Measurements from ENCODE around the gene FURIN. TPM values are rescaled to one million over a fixed set of nuclear protein-coding genes. Genes with fewer than 3 reads are reported as not detected.
"Not testable (repeated sequence)": the region's sequence is repeated elsewhere in the genome, so short reads cannot be mapped to it uniquely, and the experiment has no call there.

Gene FURIN
- total RNA-seq, 1 donor from 2014 or later: 47.6 TPM

GRCh38 chr15:90905306-90906180 lies 37.2 kb downstream of the FURIN start:
- no peak for DNase-seq (ENCODE audit: extremely low spot score in 2 of 2)
- intact Hi-C loops (cut with DNase I): no loop called here
- H3K36me3 ChIP-seq: peaks cover 0 to 55% of the 10 kb centered on the region in 2 donors

DNA sequence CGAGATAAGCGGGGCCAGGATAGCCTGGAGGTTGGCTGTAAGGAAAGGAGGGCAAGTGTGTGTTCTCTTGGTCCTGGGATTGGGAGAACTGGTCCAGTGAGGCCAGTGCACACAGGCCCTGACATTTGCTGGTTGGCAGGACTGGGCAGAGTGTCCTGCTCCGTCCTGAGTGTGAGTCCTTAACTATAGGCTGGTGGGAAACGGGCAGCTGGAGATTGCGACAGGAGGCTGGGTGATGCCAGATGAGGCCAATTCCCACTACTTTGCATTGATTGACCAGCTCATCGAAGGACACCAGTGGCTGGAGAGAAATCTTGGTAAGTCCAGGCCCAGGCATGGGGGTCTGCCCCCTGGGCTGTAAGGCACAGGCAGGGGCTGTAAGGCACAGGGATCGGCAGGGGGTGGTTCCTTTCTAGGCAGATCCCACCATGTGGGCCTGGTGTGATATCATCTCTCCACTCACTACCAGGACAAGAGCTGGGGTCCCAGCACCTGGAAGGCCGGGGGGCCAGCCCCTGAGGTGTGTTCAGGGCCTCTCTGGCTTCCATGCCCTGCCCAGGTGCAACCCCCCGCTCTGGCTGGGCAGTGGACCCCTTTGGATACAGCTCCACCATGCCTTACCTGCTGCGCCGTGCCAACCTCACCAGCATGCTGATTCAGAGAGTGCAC lies 37.9 kb downstream of the FURIN start:
- intact Hi-C loops (cut with DNase I): no loop called here

More at GRCh38 chr15:90905306-90906180, 37.2 kb downstream of the FURIN start:
- Histone ChIP-seq H3K4me1 (peaks cover 18% of the 10 kb centered on the region), H3K9me3 (no peaks in the 10 kb centered on the region), H3K27ac (no peak overlapping the region), H3K27me3 (no peaks in the 10 kb centered on the region), H3K4me3 (no peak overlapping the region)
- TF ChIP-seq, protein P1, sequence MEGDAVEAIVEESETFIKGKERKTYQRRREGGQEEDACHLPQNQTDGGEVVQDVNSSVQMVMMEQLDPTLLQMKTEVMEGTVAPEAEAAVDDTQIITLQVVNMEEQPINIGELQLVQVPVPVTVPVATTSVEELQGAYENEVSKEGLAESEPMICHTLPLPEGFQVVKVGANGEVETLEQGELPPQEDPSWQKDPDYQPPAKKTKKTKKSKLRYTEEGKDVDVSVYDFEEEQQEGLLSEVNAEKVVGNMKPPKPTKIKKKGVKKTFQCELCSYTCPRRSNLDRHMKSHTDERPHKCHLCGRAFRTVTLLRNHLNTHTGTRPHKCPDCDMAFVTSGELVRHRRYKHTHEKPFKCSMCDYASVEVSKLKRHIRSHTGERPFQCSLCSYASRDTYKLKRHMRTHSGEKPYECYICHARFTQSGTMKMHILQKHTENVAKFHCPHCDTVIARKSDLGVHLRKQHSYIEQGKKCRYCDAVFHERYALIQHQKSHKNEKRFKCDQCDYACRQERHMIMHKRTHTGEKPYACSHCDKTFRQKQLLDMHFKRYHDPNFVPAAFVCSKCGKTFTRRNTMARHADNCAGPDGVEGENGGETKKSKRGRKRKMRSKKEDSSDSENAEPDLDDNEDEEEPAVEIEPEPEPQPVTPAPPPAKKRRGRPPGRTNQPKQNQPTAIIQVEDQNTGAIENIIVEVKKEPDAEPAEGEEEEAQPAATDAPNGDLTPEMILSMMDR (IDR thresholded peaks at IDR 0.05): no peak
- TF ChIP-seq POLR2AphosphoS5 (IDR thresholded peaks at IDR 0.05; ENCODE audit: insufficient read depth in 1 of 2, low read depth in 1 of 2) (no peak), POLR2A (IDR thresholded peaks at IDR 0.05) (no peak)

DNA sequence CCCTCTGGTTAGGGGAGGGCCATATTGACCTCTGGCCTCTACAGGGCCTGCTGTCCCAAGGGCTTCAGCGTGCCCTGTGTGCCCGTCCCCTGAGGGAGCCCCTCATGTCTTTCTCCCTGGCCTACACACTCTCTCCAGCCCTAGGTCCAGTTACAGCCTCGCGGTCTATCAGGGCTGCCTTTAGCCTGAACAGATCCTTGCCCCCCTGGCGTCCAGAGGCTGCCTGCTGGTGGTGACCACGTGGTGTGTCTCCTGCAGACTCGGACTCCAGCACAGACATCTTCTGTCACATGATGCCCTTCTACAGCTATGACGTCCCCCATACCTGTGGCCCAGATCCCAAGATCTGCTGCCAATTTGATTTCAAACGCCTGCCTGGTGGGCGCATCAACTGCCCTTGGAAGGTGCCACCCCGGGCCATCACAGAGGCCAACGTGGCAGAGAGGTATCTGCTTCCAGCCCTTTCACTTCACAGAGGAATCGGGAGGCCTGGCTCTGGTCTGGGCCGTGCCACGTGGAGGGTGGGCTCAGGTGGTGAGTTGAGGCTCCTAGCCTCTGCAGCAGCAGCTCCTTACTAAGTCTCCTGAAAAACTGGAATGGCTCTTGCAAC lies 38.8 kb downstream of the FURIN start:
- Histone ChIP-seq H3K36me3 (peaks cover 0 to 71% of the 10 kb centered on the region in 2 donors), H3K9me3 (no peaks in the 10 kb centered on the region), H3K4me1 (peaks cover 11% of the 10 kb centered on the region), H3K27me3 (no peaks in the 10 kb centered on the region), H3K27ac (no peak overlapping the region), H3K4me3 (no peak overlapping the region)
- TF ChIP-seq, protein P1 (IDR thresholded peaks at IDR 0.05): no peak
- TF ChIP-seq POLR2A (IDR thresholded peaks at IDR 0.05) (no peak), POLR2AphosphoS5 (IDR thresholded peaks at IDR 0.05; ENCODE audit: insufficient read depth in 1 of 2, low read depth in 1 of 2) (no peak)
- DNase-seq (ENCODE audit: extremely low spot score in 2 of 2): no peak
- intact Hi-C loops (cut with DNase I): no loop called here

More for the DNA sequence above, 37.9 kb downstream of the FURIN start:
- TF ChIP-seq, protein P1 (IDR thresholded peaks at IDR 0.05): no peak
- no peak for DNase-seq (ENCODE audit: extremely low spot score in 2 of 2)
- Histone ChIP-seq H3K4me1 (peaks cover 18% of the 10 kb centered on the region), H3K9me3 (no peaks in the 10 kb centered on the region), H3K27ac (no peak overlapping the region), H3K4me3 (no peak overlapping the region), H3K36me3 (peaks cover 0 to 62% of the 10 kb centered on the region in 2 donors), H3K27me3 (no peaks in the 10 kb centered on the region)

- H3K9me3 ChIP-seq: no peaks in the 10 kb centered on the region
- H3K4me3 ChIP-seq: no peak overlapping the region
- no peaks in the 10 kb centered on the region for H3K27me3 ChIP-seq
- no peak overlapping the region for H3K27ac ChIP-seq
- H3K4me1 ChIP-seq: peaks cover 11% of the 10 kb centered on the region
- no peak for DNase-seq (ENCODE audit: extremely low spot score in 2 of 2)
- intact Hi-C loops (cut with DNase I): no loop called here
- TF ChIP-seq, protein P1 (IDR thresholded peaks at IDR 0.05): no peak
- TF ChIP-seq POLR2A (IDR thresholded peaks at IDR 0.05): no peak
- H3K36me3 ChIP-seq: peaks cover 4 to 79% of the 10 kb centered on the region in 2 donors
Observed at GRCh38 chr15:90907838-90908507, 39.6 kb downstream of the FURIN start.

DNA sequence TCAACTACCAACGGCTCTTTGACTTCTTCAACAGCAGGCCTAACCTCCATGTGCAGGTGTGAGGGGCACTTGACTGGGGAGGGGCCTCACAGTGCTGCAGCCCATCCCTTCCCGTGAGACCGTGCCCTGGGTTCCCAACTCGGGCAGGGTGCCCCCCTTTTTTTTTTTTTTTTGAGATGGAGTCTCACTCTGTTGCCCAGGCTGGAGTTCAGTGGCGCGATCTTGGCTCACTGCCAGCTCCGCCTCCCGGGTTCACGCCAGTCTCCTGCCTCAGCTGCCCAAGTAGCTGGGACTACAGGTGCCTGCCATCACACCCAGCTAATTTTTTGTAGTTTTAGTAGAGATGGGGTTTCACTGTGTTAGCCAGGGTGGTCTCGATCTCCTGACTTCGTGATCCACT lies 41.1 kb downstream of the FURIN start:
- intact Hi-C loops (cut with DNase I); DNase-seq (ENCODE audit: extremely low spot score in 2 of 2): not testable (repeated sequence)
- peaks cover 5 to 91% of the 10 kb centered on the region in 2 donors for H3K36me3 ChIP-seq

More for the DNA sequence above, 41.1 kb downstream of the FURIN start:
- not testable (repeated sequence) for H3K9me3 ChIP-seq, H3K27me3 ChIP-seq, H3K4me3 ChIP-seq, H3K27ac ChIP-seq, H3K4me1 ChIP-seq

Measured in vagina (tissue), 2 donors.